Stimulated activated CD4-positive, alpha-beta T cell treated with anti-CD3 and anti-CD28 coated beads, Interleukin-1b, Interleukin-23, amount 100 ng/mL, for 4 hours (primary cell): ENCODE data around the gene PARVG.

Experiments
- DNase-seq, 2 donors: peaks; one replicate each; pipeline ENCODE4 v3.0.0-alpha.2; 2020; ENCODE audit warnings: low read depth in 2 of 2

PARVG gene

GRCh38 chr22:44244265-44244822 is 63.6 kb downstream of the PARVG start:
- no peak for DNase-seq

GRCh38 chr22:44245438-44245837 is 64.7 kb downstream of the PARVG start:
- DNase-seq, result no peak

GRCh38 chr22:44245867-44246266 is 65.1 kb downstream of the PARVG start:
- no peak for DNase-seq

GRCh38 chr22:44246615-44247326 is 66.0 kb downstream of the PARVG start:
- DNase-seq, result no peak

GRCh38 chr22:44247346-44247745 is 66.6 kb downstream of the PARVG start:
- no peak for DNase-seq

GRCh38 chr22:44247923-44248892 is 67.5 kb downstream of the PARVG start:
- DNase-seq, result no peak

GRCh38 chr22:44248926-44249325 is 68.2 kb downstream of the PARVG start:
- no peak for DNase-seq

- no peak for DNase-seq
Observed at GRCh38 chr22:44249376-44250147, 68.8 kb downstream of the PARVG start.

- DNase-seq, result no peak
Observed at GRCh38 chr22:44254811-44255210, 74.1 kb downstream of the PARVG start.

- no peak for DNase-seq
Observed at GRCh38 chr22:44256085-44256484, 75.4 kb downstream of the PARVG start.

GRCh38 chr22:44256556-44257485 is 76.1 kb downstream of the PARVG start:
- DNase-seq, result no peak
